Measurements from ENCODE around the gene PLD1.

DNA sequence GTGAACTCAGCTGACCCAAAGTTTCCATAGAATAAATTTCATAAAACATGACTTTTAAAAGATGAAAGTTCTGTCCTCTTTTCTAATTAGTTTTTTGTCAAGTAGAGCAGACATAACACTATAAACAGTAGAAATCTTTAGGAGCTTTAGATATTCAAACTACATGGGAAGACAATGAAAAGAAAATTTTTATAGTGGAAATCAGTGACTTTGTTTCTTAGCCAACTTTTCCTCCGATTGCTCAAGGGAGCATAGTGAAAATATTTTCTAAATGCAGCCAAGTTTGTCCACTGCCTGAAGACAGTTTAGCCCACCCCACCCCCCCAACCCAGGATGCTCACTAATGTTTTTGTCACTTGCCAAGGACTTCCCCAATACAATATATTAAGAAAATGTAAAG, 114.9 kb downstream of the PLD1 start:
- TF ChIP-seq CTCF (IDR thresholded peaks at IDR 0.05) = no peak
- TF ChIP-seq POLR2A (IDR thresholded peaks at IDR 0.05) = no peak
- TF ChIP-seq EP300 (IDR thresholded peaks at IDR 0.05) = no peak
